GM23338 (cell line): ENCODE results near the gene ZNF189. TPM values are rescaled to one million over a fixed set of nuclear protein-coding genes. Genes with fewer than 3 reads are reported as not detected.

Experiments used
- ATAC-seq: fragments of 200-7000 bp; cut with Tn5 transposase; 3 replicates; pipeline ENCODE4 v1.9.1; 2020
- DNase-seq: peaks from one replicate; pipeline ENCODE4 v3.0.0-alpha.2; 2015; ENCODE audit warnings: low spot score
- H2AFZ ChIP-seq: fragments of 200-600 bp; sonication (generic); 2 replicates; pipeline ENCODE4 v1.8.0; 2016; ENCODE audit warnings: antibody characterized with exemption, mild to moderate bottlenecking, moderate library complexity
- H3F3A ChIP-seq: fragments of 200-600 bp; sonication (generic); replicated peaks from 2 replicates; pipeline ENCODE4 v1.8.0; 2017; ENCODE audit warnings: antibody characterized with exemption, mixed run types, low read depth
- H3K27ac ChIP-seq: fragments of 200-600 bp; sonication (generic); 2 replicates; pipeline ENCODE4 v1.6.1; 2016; ENCODE audit warnings: low read depth
- H3K27me3 ChIP-seq: fragments of 200-600 bp; sonication (generic); 2 replicates; pipeline ENCODE4 v1.8.0; 2016; ENCODE audit warnings: mild to moderate bottlenecking, mixed run types, moderate library complexity; ENCODE audit not compliant: insufficient read depth
- H3K36me3 ChIP-seq: fragments of 200-600 bp; sonication (generic); 2 replicates; pipeline ENCODE4 v1.8.0; 2016; ENCODE audit warnings: mild to moderate bottlenecking; ENCODE audit not compliant: insufficient read depth
- H3K4me1 ChIP-seq: fragments of 200-600 bp; sonication (generic); 2 replicates; pipeline ENCODE4 v1.8.0; 2016; ENCODE audit warnings: mild to moderate bottlenecking, moderate library complexity; ENCODE audit not compliant: insufficient read depth
- H3K4me2 ChIP-seq: fragments of 200-600 bp; sonication (generic); 2 replicates; pipeline ENCODE4 v1.7.1; 2017; ENCODE audit warnings: mixed run types
- H3K4me3 ChIP-seq: fragments of 200-600 bp; sonication (generic); 2 replicates; pipeline ENCODE4 v1.6.1; 2016; ENCODE audit warnings: mixed run types
- H3K79me2 ChIP-seq: fragments of 200-600 bp; sonication (generic); replicated peaks from 2 replicates; pipeline ENCODE4 v1.8.0; 2017; ENCODE audit warnings: mild to moderate bottlenecking; ENCODE audit not compliant: insufficient read depth
- H3K9me2 ChIP-seq: fragments of 200-600 bp; sonication (generic); 2 replicates; pipeline ENCODE4 v1.8.0; 2017; ENCODE audit not compliant: insufficient read depth
- H4K20me1 ChIP-seq: fragments of 200-600 bp; sonication (generic); replicated peaks from 2 replicates; pipeline ENCODE4 v1.8.0; 2017; ENCODE audit warnings: mild to moderate bottlenecking; ENCODE audit not compliant: insufficient read depth
- H3K27ac Mint-ChIP-seq: 2 replicates; pipeline ENCODE4 v1.8.0; 2020; ENCODE audit warnings: inconsistent platforms, mild to moderate bottlenecking, moderate library complexity, mixed read lengths
- H3K27me3 Mint-ChIP-seq: 3 replicates; pipeline ENCODE4 v1.8.0; 2022; ENCODE audit warnings: low read depth, mild to moderate bottlenecking, moderate library complexity, mixed read lengths, inconsistent platforms; ENCODE audit not compliant: insufficient read depth, poor library complexity
- H3K36me3 Mint-ChIP-seq: 3 replicates; pipeline ENCODE4 v1.8.0; 2021; ENCODE audit warnings: low read depth, mild to moderate bottlenecking, inconsistent platforms, moderate library complexity, mixed read lengths
- H3K4me1 Mint-ChIP-seq: 3 replicates; pipeline ENCODE4 v1.8.0; 2020; ENCODE audit warnings: mild to moderate bottlenecking, inconsistent platforms, mixed read lengths
- H3K4me3 Mint-ChIP-seq: 3 replicates; pipeline ENCODE4 v1.8.0; 2021; ENCODE audit warnings: moderate library complexity, mild to moderate bottlenecking, inconsistent platforms, mixed read lengths
- H3K9me3 Mint-ChIP-seq: 3 replicates; pipeline ENCODE4 v1.8.0; 2020; ENCODE audit warnings: moderate library complexity, mild to moderate bottlenecking, inconsistent platforms, mixed read lengths
- CREB1 ChIP-seq: fragments of 250-450 bp; sonication (Bioruptor Pico); IDR thresholded peaks from 2 replicates; pipeline ENCODE4 v1.5.0; 2020; ENCODE audit warnings: low read depth, mild to moderate bottlenecking, moderate library complexity
- ETS1 ChIP-seq: IDR thresholded peaks from 2 replicates; pipeline ENCODE4 v1.6.1; 2016; ENCODE audit warnings: antibody characterized with exemption
- EZH2 ChIP-seq: fragments of 200-600 bp; sonication (generic); IDR thresholded peaks from one replicate; pipeline ENCODE4 v1.8.0; 2017; ENCODE audit warnings: antibody characterized with exemption, mild to moderate bottlenecking, low read depth; ENCODE audit not compliant: unreplicated experiment
- EZH2phosphoT487 ChIP-seq: fragments of 200-600 bp; sonication (generic); IDR thresholded peaks from one replicate; pipeline ENCODE4 v1.8.1; 2018; ENCODE audit warnings: antibody characterized with exemption; ENCODE audit not compliant: unreplicated experiment
- JUNB ChIP-seq: IDR thresholded peaks from one replicate; pipeline ENCODE4 v1.6.1; 2016; ENCODE audit warnings: antibody characterized with exemption; ENCODE audit not compliant: unreplicated experiment
- NANOG ChIP-seq: IDR thresholded peaks from 2 replicates; pipeline ENCODE4 v1.6.1; 2016; ENCODE audit warnings: antibody characterized with exemption, borderline replicate concordance
- POLR2AphosphoS5 ChIP-seq: IDR thresholded peaks from 2 replicates; pipeline ENCODE4 v1.6.1; 2016; ENCODE audit warnings: antibody characterized with exemption, low read depth
- REST ChIP-seq: IDR thresholded peaks from one replicate; pipeline ENCODE4 v1.6.1; 2018; ENCODE audit warnings: antibody characterized with exemption; ENCODE audit not compliant: unreplicated experiment
- STAT1 ChIP-seq: IDR thresholded peaks from one replicate; pipeline ENCODE4 v1.6.1; 2016; ENCODE audit warnings: antibody characterized with exemption; ENCODE audit not compliant: unreplicated experiment
- ZNF114 ChIP-seq: fragments of 250-450 bp; sonication (Bioruptor Pico); IDR thresholded peaks from 2 replicates; pipeline ENCODE4 v1.5.0; 2020; ENCODE audit warnings: mild to moderate bottlenecking, moderate library complexity
- ZNF331 ChIP-seq: fragments of 250-450 bp; sonication (Bioruptor Pico); IDR thresholded peaks from 2 replicates; pipeline ENCODE4 v1.5.0; 2020; ENCODE audit warnings: low read depth, mild to moderate bottlenecking, moderate library complexity
- ZNF462 ChIP-seq: fragments of 250-450 bp; sonication (Bioruptor Pico); IDR thresholded peaks from 2 replicates; pipeline ENCODE4 v1.5.0; 2020; ENCODE audit warnings: mild to moderate bottlenecking, moderate library complexity
- polyA plus RNA-seq: library from polyadenylated mRNA; unstranded; fragments of >200 nt; fragmentation: Nextera tagmentation; extraction: Ambion mirVana; gene quantifications from 2 replicates; pipeline ENCODE4 v1.2.1, GENCODE V29; 2016
- total RNA-seq: library from RNA; depleted of rRNA; stranded (reverse); fragments of >200 nt; shearing (Covaris generic); gene quantifications from 2 replicates; pipeline ENCODE4 v1.2.3, GENCODE V29; 2014
- TF ChIP-seq, protein P1 (sequence below), 2 experiments: fragments of 200-600 bp in 1 of 2; sonication (generic) in 1 of 2; conservative IDR thresholded peaks; 2 replicates each; pipeline versions ENCODE4 v1.5.1 to v1.6.1; 2016 to 2017; ENCODE audit warnings: antibody characterized with exemption in 2 of 2, low read depth in 2 of 2, mild to moderate bottlenecking in 2 of 2, moderate library complexity in 1 of 2

Gene ZNF189
- total and polyA plus RNA-seq, 2 experiments from 2014 or later = 5.8 to 10.6 TPM

DNA sequence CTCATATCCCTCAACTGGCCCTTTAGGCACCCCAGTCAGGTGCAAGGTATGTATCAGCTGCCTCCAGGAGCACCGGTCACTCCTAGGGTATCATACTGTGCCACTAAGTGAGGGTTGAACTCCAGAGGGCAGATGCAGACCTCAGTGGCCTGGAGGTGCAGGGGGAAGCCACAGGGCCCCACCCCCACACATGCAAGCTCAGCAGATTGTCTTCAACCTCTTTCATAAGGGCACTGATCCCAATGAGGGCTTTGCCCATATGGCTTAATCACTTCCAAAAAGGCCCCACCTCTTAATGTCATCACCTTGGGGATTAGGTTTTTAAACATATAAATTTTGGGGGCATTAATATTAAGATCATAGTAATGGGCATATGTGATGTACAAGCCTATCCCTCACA is 42.0 kb upstream of the ZNF189 start:
- Mint-ChIP-seq H3K27ac (no peak overlapping the region), H3K36me3 (no peaks in the 10 kb centered on the region), H3K4me3 (no peak overlapping the region), H3K9me3 (peaks cover 3% of the 10 kb centered on the region; the same call in 1 of the 3 replicates), H3K4me1 (no peaks in the 10 kb centered on the region), H3K27me3 (peaks cover 4% of the 10 kb centered on the region)
- Histone ChIP-seq H3K4me2 (no peak overlapping the region), H3K4me3 (no peak overlapping the region), H3K27me3 (no peaks in the 10 kb centered on the region), H3K79me2 (no peaks in the 10 kb centered on the region), H3F3A (no peaks in the 10 kb centered on the region), H3K36me3 (no peaks in the 10 kb centered on the region), H2AFZ (no peak overlapping the region), H4K20me1 (no peaks in the 10 kb centered on the region), H3K27ac (no peak overlapping the region), H3K4me1 (no peaks in the 10 kb centered on the region), H3K9me2 (peaks cover 15% of the 10 kb centered on the region; the same call in 1 of the 2 replicates)
- ATAC-seq = no peak
- DNase-seq = no peak
- TF ChIP-seq JUNB = no peak
- no peak for TF ChIP-seq CREB1 (CRISPR knock-in tag)
- no peak for TF ChIP-seq EZH2
- TF ChIP-seq ZNF114 (CRISPR knock-in tag) = no peak
- no peak for TF ChIP-seq EZH2phosphoT487
- TF ChIP-seq ETS1 = no peak
- TF ChIP-seq ZNF331 = no peak
- TF ChIP-seq REST = no peak
- TF ChIP-seq, protein P1, sequence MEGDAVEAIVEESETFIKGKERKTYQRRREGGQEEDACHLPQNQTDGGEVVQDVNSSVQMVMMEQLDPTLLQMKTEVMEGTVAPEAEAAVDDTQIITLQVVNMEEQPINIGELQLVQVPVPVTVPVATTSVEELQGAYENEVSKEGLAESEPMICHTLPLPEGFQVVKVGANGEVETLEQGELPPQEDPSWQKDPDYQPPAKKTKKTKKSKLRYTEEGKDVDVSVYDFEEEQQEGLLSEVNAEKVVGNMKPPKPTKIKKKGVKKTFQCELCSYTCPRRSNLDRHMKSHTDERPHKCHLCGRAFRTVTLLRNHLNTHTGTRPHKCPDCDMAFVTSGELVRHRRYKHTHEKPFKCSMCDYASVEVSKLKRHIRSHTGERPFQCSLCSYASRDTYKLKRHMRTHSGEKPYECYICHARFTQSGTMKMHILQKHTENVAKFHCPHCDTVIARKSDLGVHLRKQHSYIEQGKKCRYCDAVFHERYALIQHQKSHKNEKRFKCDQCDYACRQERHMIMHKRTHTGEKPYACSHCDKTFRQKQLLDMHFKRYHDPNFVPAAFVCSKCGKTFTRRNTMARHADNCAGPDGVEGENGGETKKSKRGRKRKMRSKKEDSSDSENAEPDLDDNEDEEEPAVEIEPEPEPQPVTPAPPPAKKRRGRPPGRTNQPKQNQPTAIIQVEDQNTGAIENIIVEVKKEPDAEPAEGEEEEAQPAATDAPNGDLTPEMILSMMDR (conservative IDR thresholded peaks at IDR 0.05; ENCODE audit: low read depth in 2 of 2) = no peak
- no peak for TF ChIP-seq NANOG
- no peak for TF ChIP-seq STAT1
- no peak for TF ChIP-seq POLR2AphosphoS5
- no peak for TF ChIP-seq ZNF462
